ENCODE measurements around the gene BMERB1. TPM values are rescaled to one million over a fixed set of nuclear protein-coding genes. Genes with fewer than 3 reads are reported as not detected.
A peak's percentile ranks its signal among the peaks of the same experiment; 100 is the strongest.

BMERB1 gene
- total and polyA plus RNA-seq, 7 experiments from 2014 or later: 0.51 to 8.2 (median 2.3) TPM

GRCh38 chr16:15620611-15621195 lies 186.3 kb downstream of the BMERB1 start:
- Histone ChIP-seq H3K27me3 (ENCODE audit: control insufficient read depth in 2 of 2, insufficient read depth in 2 of 2, low read length in 2 of 2) (no peaks in the 10 kb centered on the region), H3K27ac (ENCODE audit: low read depth, low read length) (no peak overlapping the region), H3K36me3 (ENCODE audit: control insufficient read depth in 2 of 3, insufficient read depth in 3 of 3, low read length in 3 of 3) (peaks cover 53 to 94% (median 54%) of the 10 kb centered on the region in 3 experiments), H3K4me1 (ENCODE audit: control insufficient read depth in 2 of 2, insufficient read depth in 2 of 2, low read length in 2 of 2) (no peaks in the 10 kb centered on the region), H3K4me3 (ENCODE audit: low read length) (no peak overlapping the region), H3K9me3 (ENCODE audit: control insufficient read depth in 2 of 3, low read length in 3 of 3) (no peaks in the 10 kb centered on the region)
- ATAC-seq: no peak
- H3K27ac Mint-ChIP-seq: peak overlapping the region in 2 of 9 donors; percentile 63 to 78
- ChIA-PET CTCF (no interaction called here), POLR2A (interaction anchor here (0.9 to 2.5 kb wide), 2 partner anchors 10 to 13 kb away, joined by 3 to 12 read pairs; no protein-coding TSS in a partner anchor)
- DNase-seq: no peak
- intact Hi-C loops (cut with micrococcal nuclease): no loop called here
- H3K4me3 Mint-ChIP-seq: no peak overlapping the region
- no peaks in the 10 kb centered on the region for H3K27me3 Mint-ChIP-seq
- no peaks in the 10 kb centered on the region for H3K9me3 Mint-ChIP-seq
- peaks cover 0 to 5% (median 2%) of the 10 kb centered on the region in 7 donors for H3K4me1 Mint-ChIP-seq
- H3K36me3 Mint-ChIP-seq: peaks cover 22 to 60% (median 41%) of the 10 kb centered on the region in 5 donors

GRCh38 chr16:15621456-15621855 lies 187.1 kb downstream of the BMERB1 start:
- POLR2A ChIA-PET: interaction anchor here (0.7 to 2.5 kb wide), 3 partner anchors 9 to 20 kb away, joined by 3 to 12 read pairs (median 3); no protein-coding TSS in a partner anchor
- CTCF ChIA-PET: no interaction called here
- H3K36me3 Mint-ChIP-seq: peaks cover 22 to 56% (median 38%) of the 10 kb centered on the region in 5 donors

GRCh38 chr16:15621889-15622288 lies 187.5 kb downstream of the BMERB1 start:
- no peaks in the 10 kb centered on the region for H3K27me3 ChIP-seq (ENCODE audit: control insufficient read depth in 2 of 2, insufficient read depth in 2 of 2, low read length in 2 of 2)
- CTCF ChIA-PET: no interaction called here
- no peak overlapping the region for H3K4me3 ChIP-seq (ENCODE audit: low read length)
- no peak for DNase-seq
- Mint-ChIP-seq H3K27ac (peak overlapping the region in 2 of 9 donors; percentile 39 to 57), H3K4me3 (no peak overlapping the region), H3K27me3 (no peaks in the 10 kb centered on the region), H3K4me1 (peaks cover 0 to 5% (median 2%) of the 10 kb centered on the region in 7 donors), H3K9me3 (no peaks in the 10 kb centered on the region), H3K36me3 (peaks cover 22 to 51% (median 35%) of the 10 kb centered on the region in 5 donors)
- no peaks in the 10 kb centered on the region for H3K9me3 ChIP-seq (ENCODE audit: control insufficient read depth in 2 of 3, low read length in 3 of 3)
- POLR2A ChIA-PET: interaction anchor here (0.7 to 2.5 kb wide), 2 partner anchors 12 to 20 kb away, joined by 3 to 12 read pairs; no protein-coding TSS in a partner anchor
- no peak overlapping the region for H3K27ac ChIP-seq (ENCODE audit: low read depth, low read length)
- H3K4me1 ChIP-seq (ENCODE audit: control insufficient read depth in 2 of 2, insufficient read depth in 2 of 2, low read length in 2 of 2): no peaks in the 10 kb centered on the region
- ATAC-seq: no peak
- peaks cover 49 to 94% (median 50%) of the 10 kb centered on the region in 3 experiments for H3K36me3 ChIP-seq (ENCODE audit: control insufficient read depth in 2 of 3, insufficient read depth in 3 of 3, low read length in 3 of 3)
- intact Hi-C loops (cut with micrococcal nuclease): no loop called here

More at GRCh38 chr16:15621456-15621855, 187.1 kb downstream of the BMERB1 start:
- Histone ChIP-seq H3K9me3 (ENCODE audit: control insufficient read depth in 2 of 3, low read length in 3 of 3) (no peaks in the 10 kb centered on the region), H3K4me3 (ENCODE audit: low read length) (no peak overlapping the region), H3K36me3 (ENCODE audit: control insufficient read depth in 2 of 3, insufficient read depth in 3 of 3, low read length in 3 of 3) (peaks cover 49 to 94% (median 50%) of the 10 kb centered on the region in 3 experiments), H3K27me3 (ENCODE audit: control insufficient read depth in 2 of 2, insufficient read depth in 2 of 2, low read length in 2 of 2) (no peaks in the 10 kb centered on the region), H3K27ac (ENCODE audit: low read depth, low read length) (no peak overlapping the region), H3K4me1 (ENCODE audit: control insufficient read depth in 2 of 2, insufficient read depth in 2 of 2, low read length in 2 of 2) (no peaks in the 10 kb centered on the region)
- H3K4me3 Mint-ChIP-seq: no peak overlapping the region
- DNase-seq (no peak), ATAC-seq (no peak)
- peaks cover 0 to 5% (median 2%) of the 10 kb centered on the region in 7 donors for H3K4me1 Mint-ChIP-seq
- peak overlapping the region in 1 of 9 donors; percentile 39 for H3K27ac Mint-ChIP-seq
- H3K27me3 Mint-ChIP-seq: no peaks in the 10 kb centered on the region
- intact Hi-C loops (cut with micrococcal nuclease): no loop called here
- no peaks in the 10 kb centered on the region for H3K9me3 Mint-ChIP-seq

GRCh38 chr16:15631730-15632409 lies 197.5 kb downstream of the BMERB1 start:
- H3K36me3 ChIP-seq (ENCODE audit: control insufficient read depth in 2 of 3, insufficient read depth in 3 of 3, low read length in 3 of 3): peaks cover 18 to 72% (median 36%) of the 10 kb centered on the region in 3 experiments
- H3K4me1 Mint-ChIP-seq: peaks cover 14 to 60% (median 44%) of the 10 kb centered on the region in 7 donors
- ATAC-seq (no peak), DNase-seq (no peak)
- ChIA-PET POLR2A (interaction anchor here (3.9 kb wide), 1 partner anchor 11 kb away, joined by 50 read pairs; the partner anchor contains the start of gene MARF1), CTCF (interaction anchor here (1.6 kb wide), 1 partner anchor 11 kb away, joined by 4 read pairs; the partner anchor contains the start of gene MARF1)
- peaks cover 13 to 15% of the 10 kb centered on the region in 2 donors for H3K4me1 ChIP-seq (ENCODE audit: control insufficient read depth in 2 of 2, insufficient read depth in 2 of 2, low read length in 2 of 2)
- H3K27ac ChIP-seq (ENCODE audit: low read depth, low read length): no peak overlapping the region
- H3K27ac Mint-ChIP-seq: peak overlapping the region in 6 of 9 donors; percentile 9 to 72 (median 45)
- no peaks in the 10 kb centered on the region for H3K9me3 Mint-ChIP-seq
- H3K4me3 Mint-ChIP-seq: no peak overlapping the region
- intact Hi-C loops (cut with micrococcal nuclease): no loop called here
- no peaks in the 10 kb centered on the region for H3K27me3 Mint-ChIP-seq
- no peaks in the 10 kb centered on the region for H3K9me3 ChIP-seq (ENCODE audit: control insufficient read depth in 2 of 3, low read length in 3 of 3)
- no peaks in the 10 kb centered on the region for H3K27me3 ChIP-seq (ENCODE audit: control insufficient read depth in 2 of 2, insufficient read depth in 2 of 2, low read length in 2 of 2)
- H3K4me3 ChIP-seq (ENCODE audit: low read length): no peak overlapping the region
- H3K36me3 Mint-ChIP-seq: peaks cover 13 to 76% (median 50%) of the 10 kb centered on the region in 5 donors

- Mint-ChIP-seq H3K36me3 (peaks cover 21 to 75% (median 58%) of the 10 kb centered on the region in 5 donors), H3K4me3 (peak overlapping the region; percentile 41 to 91 (median 76)), H3K9me3 (no peaks in the 10 kb centered on the region), H3K27ac (peak overlapping the region; percentile 89 to 96 (median 95)), H3K4me1 (peaks cover 32 to 82% (median 61%) of the 10 kb centered on the region in 7 donors), H3K27me3 (no peaks in the 10 kb centered on the region)
- CTCF ChIA-PET: no interaction called here
- peaks cover 32 to 42% of the 10 kb centered on the region in 2 donors for H3K4me1 ChIP-seq (ENCODE audit: control insufficient read depth in 2 of 2, insufficient read depth in 2 of 2, low read length in 2 of 2)
- H3K9me3 ChIP-seq (ENCODE audit: control insufficient read depth in 2 of 3, low read length in 3 of 3): no peaks in the 10 kb centered on the region
- peaks cover 23 to 47% (median 31%) of the 10 kb centered on the region in 3 experiments for H3K36me3 ChIP-seq (ENCODE audit: control insufficient read depth in 2 of 3, insufficient read depth in 3 of 3, low read length in 3 of 3)
- intact Hi-C loops (cut with micrococcal nuclease): loop anchor here in 1 of 2 donors (1.0 kb wide), 1 partner anchor 68 kb away; no protein-coding TSS in a partner anchor
- ATAC-seq (no peak), DNase-seq (no peak)
- H3K27me3 ChIP-seq (ENCODE audit: control insufficient read depth in 2 of 2, insufficient read depth in 2 of 2, low read length in 2 of 2): no peaks in the 10 kb centered on the region
- H3K4me3 ChIP-seq (ENCODE audit: low read length): peak overlapping the region; percentile 1
- peak overlapping the region; percentile 68 for H3K27ac ChIP-seq (ENCODE audit: low read depth, low read length)
- POLR2A ChIA-PET: interaction anchor here (0.6 to 2.1 kb wide), 11 partner anchors 10 to 111 kb away, joined by 3 to 8 read pairs (median 6); partner anchors contain the start of gene NDE1
Measured at GRCh38 chr16:15635926-15636325, 201.5 kb downstream of the BMERB1 start.

- intact Hi-C loops (cut with micrococcal nuclease): loop anchor here in 1 of 2 donors (1.0 kb wide), 1 partner anchor 68 kb away; no protein-coding TSS in a partner anchor
- peaks cover 23 to 43% (median 31%) of the 10 kb centered on the region in 3 experiments for H3K36me3 ChIP-seq (ENCODE audit: control insufficient read depth in 2 of 3, insufficient read depth in 3 of 3, low read length in 3 of 3)
- H3K27ac ChIP-seq (ENCODE audit: low read depth, low read length): peak overlapping the region; percentile 68
- Mint-ChIP-seq H3K4me1 (peaks cover 37 to 87% (median 66%) of the 10 kb centered on the region in 7 donors), H3K36me3 (peaks cover 21 to 71% (median 56%) of the 10 kb centered on the region in 5 donors), H3K9me3 (no peaks in the 10 kb centered on the region), H3K27ac (peak overlapping the region; percentile 89 to 96 (median 95)), H3K4me3 (peak overlapping the region; percentile 21 to 91 (median 76)), H3K27me3 (no peaks in the 10 kb centered on the region)
- peak in 7 of 9 donors; percentile 26 to 54 (median 37) for DNase-seq
- H3K27me3 ChIP-seq (ENCODE audit: control insufficient read depth in 2 of 2, insufficient read depth in 2 of 2, low read length in 2 of 2): no peaks in the 10 kb centered on the region
- H3K4me3 ChIP-seq (ENCODE audit: low read length): peak overlapping the region; percentile 1
- H3K9me3 ChIP-seq (ENCODE audit: control insufficient read depth in 2 of 3, low read length in 3 of 3): no peaks in the 10 kb centered on the region
- ChIA-PET CTCF (no interaction called here), POLR2A (interaction anchor here (1.1 to 2.1 kb wide), 9 partner anchors 10 to 46 kb away, joined by 3 to 8 read pairs (median 6); partner anchors contain the start of gene NDE1)
- peak; percentile 87 for ATAC-seq
- peaks cover 37 to 47% of the 10 kb centered on the region in 2 donors for H3K4me1 ChIP-seq (ENCODE audit: control insufficient read depth in 2 of 2, insufficient read depth in 2 of 2, low read length in 2 of 2)
Measured at GRCh38 chr16:15636392-15636873, 202.0 kb downstream of the BMERB1 start.

Measured in naive thymus-derived CD4-positive, alpha-beta T cell (primary cell).